Suppressor macrophage (primary cell): Measurements from ENCODE around the gene UBE2C.
"Not testable (repeated sequence)": the region's sequence is repeated elsewhere in the genome, so short reads cannot be mapped to it uniquely, and the experiment has no call there.

Source experiments
- DNase-seq, 4 experiments: peaks; one replicate each; pipeline ENCODE4 v3.0.0-alpha.2; 2020 to 2022

Gene UBE2C

GRCh38 chr20:45798935-45799642 lies 13.4 kb upstream of the UBE2C start:
- peak; percentile 70 to 77 (median 73) for DNase-seq

GRCh38 chr20:45801851-45802250 lies 10.6 kb upstream of the UBE2C start:
- DNase-seq: no peak

- DNase-seq: no peak
Observed at GRCh38 chr20:45810191-45810970, 2.1 kb upstream of the UBE2C start.

- DNase-seq: peak in 1 of 4 experiments; percentile 16
Observed at GRCh38 chr20:45813006-45813340, 529 bp downstream of the UBE2C start.

GRCh38 chr20:45813489-45813888 lies 1.0 kb downstream of the UBE2C start:
- no peak for DNase-seq

- DNase-seq: no peak
Observed at GRCh38 chr20:45814314-45814713, 1.9 kb downstream of the UBE2C start.

GRCh38 chr20:45816951-45817350 lies 4.5 kb downstream of the UBE2C start:
- no peak for DNase-seq

- no peak for DNase-seq
Observed at GRCh38 chr20:45817376-45818194, 5.1 kb downstream of the UBE2C start.

GRCh38 chr20:45818239-45818638 lies 5.8 kb downstream of the UBE2C start:
- DNase-seq: no peak

GRCh38 chr20:45819466-45819865 lies 7.0 kb downstream of the UBE2C start:
- no peak for DNase-seq

- no peak for DNase-seq
Observed at GRCh38 chr20:45821947-45822346, 9.5 kb downstream of the UBE2C start.

GRCh38 chr20:45822857-45823256 lies 10.4 kb downstream of the UBE2C start:
- peak in 1 of 4 experiments; percentile 34 for DNase-seq

GRCh38 chr20:45823949-45824835 lies 11.7 kb downstream of the UBE2C start:
- DNase-seq: peak in 3 of 4 experiments; percentile 42 to 70 (median 56)

- no peak for DNase-seq
Observed at GRCh38 chr20:45826381-45827019, 14.1 kb downstream of the UBE2C start.

GRCh38 chr20:45827030-45827652 lies 14.7 kb downstream of the UBE2C start, which contains the start of gene TNNC2:
Gene TNNC2, minus strand, starts transcription at chr20:45827312. Its CDS starts 64 bp downstream, at chr20:45827248.
- DNase-seq: no peak

- no peak for DNase-seq
Observed at GRCh38 chr20:45827712-45828111, 15.3 kb downstream of the UBE2C start.

GRCh38 chr20:45828589-45828988 lies 16.1 kb downstream of the UBE2C start:
- no peak for DNase-seq

GRCh38 chr20:45829673-45830106 lies 17.2 kb downstream of the UBE2C start:
- not testable (repeated sequence) for DNase-seq

- DNase-seq: no peak
Observed at GRCh38 chr20:45832619-45833018, 20.2 kb downstream of the UBE2C start.

- DNase-seq: peak; percentile 88 to 96 (median 92)
Observed at GRCh38 chr20:45833030-45833882, 20.8 kb downstream of the UBE2C start, which contains the start of gene SNX21. Gene SNX21, plus strand, starts transcription at chr20:45833799. Its CDS starts 121 bp downstream, at chr20:45833920.
